ENCODE results near the gene RNPEPL1. TPM values are rescaled to one million over a fixed set of nuclear protein-coding genes. Genes with fewer than 3 reads are reported as not detected.

The RNPEPL1 gene
- total RNA-seq, 4 donors from 2014 or later: 7.2 to 38.7 (median 14.4) TPM

- intact Hi-C loops (cut with DNase I; ENCODE audit: low total_unique reads): no loop called here
- Histone ChIP-seq H3K9me3 (no peaks in the 10 kb centered on the region), H3K27me3 (no peaks in the 10 kb centered on the region), H3K4me1 (peaks cover 0 to 5% of the 10 kb centered on the region in 2 donors), H3K27ac (no peak overlapping the region), H3K4me3 (no peak overlapping the region), H3K36me3 (no peaks in the 10 kb centered on the region)
- DNase-seq: no peak
- TF ChIP-seq CTCF (IDR thresholded peaks at IDR 0.05) (no peak), POLR2A (IDR thresholded peaks at IDR 0.05) (no peak)
Observed at GRCh38 chr2:240576036-240576435, 7.8 kb downstream of the RNPEPL1 start.

GRCh38 chr2:240576436-240577205 lies 8.3 kb downstream of the RNPEPL1 start:
- TF ChIP-seq CTCF (IDR thresholded peaks at IDR 0.05): no peak
- TF ChIP-seq POLR2A (IDR thresholded peaks at IDR 0.05): no peak
- H3K4me1 ChIP-seq: peaks cover 0 to 5% of the 10 kb centered on the region in 2 donors
- H3K27ac ChIP-seq: no peak overlapping the region
- no peaks in the 10 kb centered on the region for H3K27me3 ChIP-seq
- no peaks in the 10 kb centered on the region for H3K9me3 ChIP-seq
- no peak overlapping the region for H3K4me3 ChIP-seq
- DNase-seq: no peak
- intact Hi-C loops (cut with DNase I; ENCODE audit: low total_unique reads): no loop called here
- H3K36me3 ChIP-seq: no peaks in the 10 kb centered on the region

GRCh38 chr2:240577281-240578109 lies 9.2 kb downstream of the RNPEPL1 start:
- H3K4me1 ChIP-seq: peaks cover 0 to 5% of the 10 kb centered on the region in 2 donors
- H3K27ac ChIP-seq: no peak overlapping the region
- no peak overlapping the region for H3K4me3 ChIP-seq
- intact Hi-C loops (cut with DNase I; ENCODE audit: low total_unique reads): no loop called here
- no peaks in the 10 kb centered on the region for H3K9me3 ChIP-seq
- TF ChIP-seq CTCF (IDR thresholded peaks at IDR 0.05) (no peak), POLR2A (IDR thresholded peaks at IDR 0.05) (no peak)
- H3K27me3 ChIP-seq: no peaks in the 10 kb centered on the region
- no peak for DNase-seq
- no peaks in the 10 kb centered on the region for H3K36me3 ChIP-seq

- Histone ChIP-seq H3K27ac (no peak overlapping the region), H3K4me1 (peaks cover 0 to 5% of the 10 kb centered on the region in 2 donors)
Observed at GRCh38 chr2:240578110-240578450, 9.8 kb downstream of the RNPEPL1 start.

More at GRCh38 chr2:240578110-240578450, 9.8 kb downstream of the RNPEPL1 start:
- intact Hi-C loops (cut with DNase I; ENCODE audit: low total_unique reads): no loop called here
- no peak for DNase-seq
- H3K9me3 ChIP-seq: no peaks in the 10 kb centered on the region
- no peaks in the 10 kb centered on the region for H3K27me3 ChIP-seq
- H3K4me3 ChIP-seq: no peak overlapping the region
- no peak for TF ChIP-seq POLR2A (IDR thresholded peaks at IDR 0.05)
- no peak for TF ChIP-seq CTCF (IDR thresholded peaks at IDR 0.05)
- H3K36me3 ChIP-seq: no peaks in the 10 kb centered on the region

Measured in uterus (tissue), 4 donors.